ELF-1 (cell line): ENCODE results near the gene TEP1.
"Not testable (repeated sequence)": the region's sequence is repeated elsewhere in the genome, so short reads cannot be mapped to it uniquely, and the experiment has no call there.

ENCODE experiments used
- DNase-seq: peaks from one replicate; pipeline ENCODE4 v3.0.0-alpha.2; 2016; ENCODE audit warnings: low read depth, low spot score

TEP1 gene

DNA sequence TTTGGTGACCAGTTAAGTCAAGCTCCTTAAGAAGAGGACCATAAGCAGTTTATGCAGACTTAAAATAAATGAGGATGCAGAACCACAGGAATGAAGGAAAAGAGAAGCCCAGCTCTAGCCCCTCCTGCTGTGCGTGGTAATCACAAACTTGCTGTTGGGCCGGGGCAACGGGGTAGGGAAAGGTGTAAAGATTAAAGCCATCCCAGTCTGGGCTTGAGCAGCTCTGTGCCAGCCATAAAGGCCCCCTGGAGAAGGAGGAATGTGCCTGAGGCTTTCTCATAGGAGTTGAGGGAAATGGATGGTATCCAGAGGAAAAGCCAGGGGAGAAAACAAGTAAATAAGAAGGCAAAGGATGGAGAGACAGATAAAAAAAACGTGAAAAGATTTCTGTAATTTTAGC is 25.1 kb downstream of the TEP1 start:
- peak; percentile 84 for DNase-seq

DNA sequence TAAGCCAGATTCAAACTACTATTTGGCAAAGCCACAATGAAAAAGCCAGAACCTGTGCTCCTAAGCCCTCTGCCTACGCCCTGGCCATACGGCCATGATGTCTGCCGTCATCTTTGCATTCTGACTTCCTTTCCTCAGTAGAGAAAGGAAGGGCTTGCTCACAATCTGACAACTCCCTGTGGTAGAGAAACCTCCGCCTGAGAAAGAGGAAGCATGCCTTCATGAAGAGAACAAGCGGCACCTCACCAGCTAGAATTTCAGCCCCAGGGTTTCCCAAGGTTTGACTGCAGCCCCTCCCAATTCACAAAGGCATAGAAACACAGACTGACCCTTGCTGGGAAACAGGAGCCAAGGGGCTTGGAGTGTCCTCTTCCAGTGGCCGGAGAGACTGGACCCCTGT is 25.7 kb downstream of the TEP1 start:
- DNase-seq: peak; percentile 85

DNA sequence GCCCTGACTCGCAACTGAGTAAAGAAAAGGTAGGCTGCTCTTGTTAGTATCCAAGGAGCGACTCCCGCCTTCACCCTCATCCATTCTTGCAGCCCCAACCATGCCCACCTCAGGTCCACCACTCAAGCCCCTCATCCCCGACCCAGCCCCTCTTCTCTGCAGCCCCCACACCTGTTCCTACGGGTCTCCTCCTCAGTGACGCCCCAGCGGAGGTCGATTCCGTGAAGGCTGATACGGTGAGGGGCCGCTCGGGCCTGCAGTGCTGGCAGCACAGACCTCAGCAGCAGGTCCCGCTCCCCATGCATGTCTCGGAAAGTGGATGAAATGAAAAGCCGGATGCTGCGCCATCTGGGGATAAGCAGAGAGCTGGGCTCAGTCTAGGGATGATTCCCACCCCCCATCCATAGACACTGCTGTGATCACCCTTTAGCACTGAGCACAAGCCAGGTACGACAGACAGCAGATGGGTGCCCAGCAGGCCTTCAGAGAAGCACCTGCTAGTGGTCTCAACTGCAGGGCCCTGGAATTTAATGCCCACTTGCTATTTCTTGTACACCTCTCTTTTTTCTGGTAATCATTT is 26.9 kb downstream of the TEP1 start:
- DNase-seq: no peak

DNA sequence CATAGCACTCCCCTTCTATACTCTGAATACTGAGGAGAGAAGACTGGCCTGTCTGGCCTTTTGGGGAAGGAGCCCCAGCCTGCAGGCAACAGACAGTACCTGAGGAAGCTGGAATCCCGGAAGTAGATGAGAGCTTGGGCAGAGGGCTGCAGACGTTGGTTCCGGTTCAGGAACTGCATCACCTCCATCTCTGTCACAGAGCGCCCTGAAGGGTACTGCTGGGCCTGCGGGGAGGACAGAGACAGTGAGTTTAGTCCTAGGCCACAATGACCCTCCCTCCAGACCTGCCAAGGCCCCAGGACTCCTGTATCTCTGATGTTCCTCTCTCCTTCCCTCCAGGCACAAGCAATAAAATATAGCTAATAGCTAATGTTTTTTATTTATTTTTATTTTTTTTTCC is 28.4 kb downstream of the TEP1 start:
- no peak for DNase-seq

DNA sequence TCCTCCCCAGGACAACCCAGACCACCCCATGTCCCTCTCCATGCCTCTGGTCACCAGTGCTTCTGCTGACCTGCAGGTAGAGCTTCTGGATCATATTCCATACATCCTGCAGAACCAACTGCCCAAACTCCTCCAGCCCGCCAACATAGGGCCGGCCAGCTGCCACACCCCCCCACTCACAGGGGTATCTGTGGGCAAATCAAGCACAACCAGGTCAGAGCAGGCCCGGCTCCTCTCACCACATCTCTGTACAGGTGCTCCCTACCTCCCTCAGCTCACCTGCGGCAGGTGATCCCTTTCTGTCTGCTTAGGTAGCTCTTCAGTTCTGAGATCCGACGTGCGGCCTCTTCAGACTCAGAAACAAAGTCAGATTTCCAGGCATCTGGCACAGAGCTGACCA is 29.0 kb downstream of the TEP1 start:
- no peak for DNase-seq

DNA sequence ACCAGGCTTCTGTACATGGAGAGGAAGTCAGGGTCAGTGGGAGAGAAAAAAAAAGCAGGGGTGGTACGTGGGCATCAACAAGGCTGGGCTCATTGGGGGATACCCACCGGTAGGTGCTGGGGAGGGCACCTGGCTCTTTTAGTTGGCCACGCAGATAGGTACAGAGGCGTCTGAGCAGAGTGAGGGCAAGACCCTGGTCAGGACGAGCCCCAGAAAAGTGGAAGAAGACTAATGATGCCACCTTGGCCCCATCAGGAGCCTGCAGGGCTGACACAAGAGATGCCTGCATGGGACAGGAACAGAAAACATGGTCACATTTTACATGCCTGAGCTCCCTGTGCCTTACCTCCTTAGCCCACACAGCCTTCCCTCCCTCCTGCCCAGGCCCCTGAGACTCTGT is 29.7 kb downstream of the TEP1 start:
- DNase-seq: no peak

DNA sequence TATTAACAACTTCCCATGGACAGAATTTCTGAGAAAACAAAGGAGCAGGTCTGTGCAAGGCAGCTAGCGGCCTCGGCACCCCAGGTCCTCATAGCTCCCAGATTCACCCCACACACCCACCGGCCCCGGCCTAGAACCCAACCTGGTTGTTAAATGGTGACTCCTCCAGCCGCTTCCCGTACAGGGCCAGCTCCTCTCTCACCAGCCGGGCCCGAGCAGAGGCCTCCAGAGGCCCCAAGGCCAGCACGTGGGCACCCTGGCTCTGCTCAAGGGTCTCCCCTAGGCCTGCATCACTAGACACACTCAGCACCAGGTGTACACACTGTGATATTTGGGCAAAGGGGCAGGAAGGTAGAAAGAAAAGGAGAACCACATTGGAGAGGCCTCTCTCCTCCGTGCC is 30.3 kb downstream of the TEP1 start:
- no peak for DNase-seq

DNA sequence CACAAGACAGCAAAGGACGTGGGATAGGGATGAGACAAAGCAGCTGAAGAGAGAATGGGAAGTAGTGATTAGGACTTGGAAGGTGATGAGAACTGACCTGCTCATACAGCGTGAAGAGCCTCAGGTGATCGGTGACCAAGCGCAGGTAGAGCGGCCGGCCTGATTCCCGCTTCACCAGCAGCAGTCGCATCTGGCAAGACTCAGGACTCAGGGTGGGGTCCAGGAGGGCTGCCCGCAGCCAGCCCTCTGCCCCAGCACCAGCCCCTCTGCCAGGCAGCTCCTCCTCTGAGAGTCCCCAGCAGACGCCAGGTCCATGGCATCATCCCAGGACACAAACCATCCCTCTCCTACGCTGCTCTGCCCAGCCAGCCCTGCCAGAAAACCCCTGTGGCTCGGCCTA is 30.8 kb downstream of the TEP1 start:
- no peak for DNase-seq

DNA sequence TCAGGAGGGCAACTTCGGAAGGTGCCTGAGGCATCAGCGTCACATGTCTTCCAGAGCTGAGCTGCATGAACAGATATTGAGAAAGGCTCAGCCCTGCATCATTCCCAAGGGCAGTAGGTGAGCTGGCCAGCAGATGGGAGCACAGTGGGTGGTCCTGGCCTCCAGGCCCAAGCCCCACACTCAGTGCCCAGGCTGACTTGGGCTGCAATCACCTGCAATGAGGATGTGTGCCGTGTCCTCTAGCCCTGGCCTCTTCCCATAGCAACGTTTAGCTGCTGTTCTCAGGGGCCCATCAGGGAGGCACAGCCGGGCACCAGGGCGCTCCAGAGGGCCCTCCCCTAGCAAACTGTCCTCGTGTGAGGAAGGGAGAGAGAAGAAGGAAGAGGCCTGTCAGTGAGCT is 32.0 kb downstream of the TEP1 start:
- no peak for DNase-seq

DNA sequence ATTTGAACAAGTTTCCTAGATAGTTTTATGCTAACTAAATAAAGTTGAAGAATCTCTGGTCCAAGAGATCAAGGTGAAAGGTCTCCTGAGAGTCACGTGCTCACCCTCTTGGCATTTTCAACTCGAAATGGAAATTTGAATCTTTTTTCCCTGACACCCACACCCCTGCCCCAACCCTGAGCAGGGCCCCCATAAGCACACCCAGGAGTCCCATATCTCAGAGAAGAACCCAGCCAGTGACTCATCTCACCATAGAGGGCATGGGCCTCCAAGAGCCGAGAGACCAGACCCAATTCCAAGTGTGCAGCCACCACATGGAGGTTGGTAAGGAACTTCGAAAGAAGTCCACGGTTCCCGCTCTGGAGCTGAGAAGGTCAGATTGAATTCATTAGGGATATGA is 32.6 kb downstream of the TEP1 start:
- no peak for DNase-seq

DNA sequence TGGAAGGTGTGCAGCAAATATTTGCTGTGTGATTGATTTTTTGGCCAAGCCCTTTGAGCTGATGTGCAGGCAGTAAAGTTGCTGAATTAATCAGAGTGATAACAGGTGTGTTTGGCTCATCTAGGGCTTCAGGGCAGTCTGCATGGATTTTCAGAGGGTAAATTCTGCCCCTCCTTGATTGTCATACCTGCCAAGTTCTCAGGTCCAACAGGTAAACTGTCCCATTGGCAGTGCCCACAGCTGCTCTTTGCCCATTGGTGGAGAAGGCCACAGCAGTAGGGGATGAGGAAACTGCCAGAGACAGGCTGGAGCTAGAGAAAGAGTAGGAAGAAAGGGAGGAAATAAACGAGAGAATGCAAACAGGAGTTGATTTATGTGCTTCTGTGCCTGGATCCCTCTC is 33.6 kb downstream of the TEP1 start:
- DNase-seq: no peak

DNA sequence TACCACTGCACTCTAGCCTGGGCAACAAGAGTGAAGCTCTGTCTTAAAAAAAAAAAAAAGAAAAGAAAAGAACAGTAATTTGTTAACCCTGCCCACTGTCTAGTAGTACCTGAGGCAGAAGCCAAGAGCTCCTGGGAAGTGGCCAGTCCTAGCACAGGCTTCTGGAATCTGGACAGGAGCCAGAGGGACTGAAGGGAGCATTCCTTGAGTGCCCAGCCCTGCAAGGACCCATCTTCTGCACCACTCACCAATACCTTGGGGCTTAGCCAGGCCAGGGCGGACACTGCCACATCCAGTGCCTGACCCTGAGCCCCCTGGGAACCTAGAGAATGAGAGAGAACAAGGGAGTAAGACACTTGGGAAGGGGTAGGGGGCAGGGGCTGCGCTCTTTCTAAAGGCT is 36.1 kb downstream of the TEP1 start:
- DNase-seq: no peak

DNA sequence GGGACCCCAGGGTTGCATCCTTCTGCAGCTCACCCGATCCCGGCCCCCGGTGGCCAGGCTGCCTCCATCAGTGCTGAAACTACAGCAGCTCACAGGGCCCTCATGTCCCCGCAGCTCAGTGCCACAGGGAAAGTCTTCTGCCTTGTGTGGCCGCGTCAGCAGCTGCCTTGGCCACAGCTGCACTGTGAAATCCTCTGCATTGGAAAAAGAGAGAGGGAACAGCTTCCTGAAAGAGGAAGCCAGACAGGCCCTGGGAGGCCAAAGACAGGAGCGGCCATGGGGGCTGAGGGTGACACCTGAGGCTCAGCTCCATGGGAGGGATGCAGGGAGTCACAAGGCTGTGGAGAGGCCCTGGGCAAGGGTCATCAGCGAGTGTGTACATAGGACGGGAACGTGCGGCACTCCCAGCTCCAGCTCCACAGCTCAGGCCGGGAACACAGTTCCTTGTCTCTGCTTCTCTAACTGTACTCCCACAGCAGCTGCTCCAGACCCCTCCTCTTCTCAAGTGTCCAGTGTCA is 37.2 kb downstream of the TEP1 start:
- DNase-seq: no peak

DNA sequence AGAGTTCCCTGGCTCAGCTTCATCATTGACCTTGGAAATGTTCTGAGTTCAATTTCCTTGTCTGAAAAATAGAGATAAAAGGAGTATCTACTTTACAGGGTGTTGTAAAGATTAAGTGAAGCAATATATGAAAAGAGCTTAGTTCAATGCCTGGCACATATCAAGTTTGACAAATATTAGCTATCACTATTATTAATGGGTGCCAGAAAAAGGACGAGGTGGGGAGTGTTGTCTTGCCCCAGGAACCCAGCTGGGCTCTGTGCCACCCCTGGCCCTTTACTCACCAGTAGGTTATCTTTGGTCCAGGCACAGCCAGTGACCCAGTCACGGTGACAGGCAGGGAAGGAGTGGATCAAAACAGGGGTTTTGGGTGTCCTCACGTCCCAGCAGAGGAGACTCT is 37.8 kb downstream of the TEP1 start:
- no peak for DNase-seq

DNA sequence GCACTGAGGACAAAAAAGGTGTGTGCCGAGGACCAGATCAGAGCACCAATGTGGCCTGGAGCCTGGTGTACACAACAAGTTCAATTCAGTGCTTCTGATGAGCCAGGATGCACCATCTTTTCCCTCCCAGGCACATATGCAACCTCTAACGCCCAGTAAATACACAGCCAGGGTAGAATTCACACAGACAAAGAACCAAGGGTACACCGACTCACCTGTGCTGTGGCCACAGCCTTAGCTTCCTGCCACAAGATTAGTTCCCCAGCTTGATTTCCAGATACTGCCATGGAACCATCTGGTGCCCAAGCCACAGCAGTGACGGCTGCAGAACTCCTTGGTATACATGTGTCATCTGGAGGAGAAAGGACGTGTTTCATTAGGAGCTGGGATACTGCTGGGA is 40.5 kb downstream of the TEP1 start:
- DNase-seq: no peak

DNA sequence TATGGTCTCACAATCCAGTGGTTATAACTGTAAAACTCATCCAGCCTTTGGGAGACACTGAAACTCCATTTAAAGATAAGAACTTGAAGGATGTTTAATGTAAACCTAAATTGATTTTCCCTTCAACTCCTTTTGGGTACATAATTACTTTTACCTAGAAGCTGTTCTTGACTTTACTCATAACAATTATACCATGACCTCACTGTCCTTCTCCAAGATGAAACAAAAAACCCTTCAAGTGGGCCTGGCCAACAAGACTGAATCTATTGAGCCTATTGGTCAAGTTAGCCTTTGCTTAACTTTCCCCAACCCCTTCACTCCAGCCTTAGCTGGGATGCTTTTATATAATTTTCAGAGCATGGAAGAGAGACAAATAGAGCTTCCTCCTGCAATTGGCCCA is 47.4 kb downstream of the TEP1 start:
- DNase-seq: no peak

DNA sequence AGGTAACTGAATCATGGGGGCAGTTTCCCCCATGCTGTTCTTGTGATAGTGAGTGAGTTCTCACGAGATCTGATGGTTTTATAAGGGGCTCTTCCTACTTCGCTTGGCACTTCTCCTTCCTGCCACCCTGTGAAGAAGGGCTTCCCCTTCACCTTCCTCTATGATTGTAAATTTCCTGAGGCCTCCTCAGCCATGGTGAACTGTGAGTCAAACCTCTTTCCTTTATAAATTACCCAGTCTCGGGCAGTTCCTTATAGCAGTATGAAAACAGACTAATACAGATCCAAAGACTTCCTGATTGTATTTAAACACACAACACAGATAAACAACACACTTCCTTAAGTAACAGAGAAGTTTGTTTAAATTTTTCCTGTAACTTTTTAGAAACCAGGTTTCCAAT is 54.8 kb downstream of the TEP1 start:
- not testable (repeated sequence) for DNase-seq

DNA sequence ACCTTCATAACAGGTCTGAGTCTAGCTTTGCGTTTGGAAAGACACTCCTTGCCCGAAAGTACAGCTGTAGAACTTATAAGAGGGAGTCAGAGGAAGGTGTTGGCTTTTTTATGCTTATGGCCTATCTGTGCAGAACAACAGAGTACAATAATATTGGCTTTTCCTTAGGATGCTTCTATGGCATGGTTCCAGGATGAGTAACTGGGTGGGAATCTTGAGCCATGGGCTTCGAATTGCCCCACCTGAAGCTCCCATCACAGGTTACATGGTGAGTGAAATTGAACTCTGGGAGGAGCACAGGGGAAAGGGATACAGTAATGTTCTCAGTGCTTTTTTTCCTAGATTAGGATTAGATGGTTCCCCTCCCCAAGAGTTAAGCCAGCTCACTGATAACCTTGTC is 56.9 kb downstream of the TEP1 start:
- no peak for DNase-seq

DNA sequence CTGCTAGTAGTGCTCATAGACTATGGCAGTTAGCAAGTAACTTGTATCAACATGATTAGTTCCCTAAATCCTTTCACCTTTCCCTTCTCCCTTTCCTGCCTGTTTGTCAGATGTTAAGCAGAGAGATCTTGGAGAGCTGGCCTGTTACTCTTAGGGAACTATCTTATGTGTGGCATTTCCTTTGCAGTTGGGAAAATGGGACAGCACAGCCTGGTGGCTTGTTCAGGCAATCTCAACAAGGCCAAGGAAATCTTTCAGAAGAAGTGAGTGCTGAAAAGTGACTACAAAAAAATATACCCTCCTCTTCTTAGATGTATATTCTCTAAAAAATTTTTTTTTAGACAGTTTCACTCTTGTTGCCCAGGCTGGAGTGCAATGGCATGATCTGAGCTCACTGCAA is 62.4 kb downstream of the TEP1 start:
- no peak for DNase-seq

DNA sequence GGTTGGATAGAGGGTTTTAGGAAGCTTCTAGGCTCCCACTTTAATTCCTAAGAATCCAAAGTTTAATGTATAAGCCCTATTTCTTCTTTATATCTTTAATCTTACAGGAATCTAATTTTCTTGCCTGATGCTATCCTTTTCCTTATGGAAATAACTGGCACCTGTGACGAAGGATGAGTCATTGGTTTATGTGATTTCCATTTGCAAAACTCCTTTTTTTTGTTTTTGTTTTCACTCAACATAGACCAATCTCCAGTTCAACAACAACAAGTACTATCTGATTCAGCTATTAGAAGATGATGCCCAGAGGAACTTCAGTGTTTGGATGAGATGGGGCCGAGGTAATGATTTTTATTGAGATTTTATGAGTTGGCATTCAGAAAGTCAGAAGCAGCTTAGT is 63.0 kb downstream of the TEP1 start:
- DNase-seq: no peak

DNA sequence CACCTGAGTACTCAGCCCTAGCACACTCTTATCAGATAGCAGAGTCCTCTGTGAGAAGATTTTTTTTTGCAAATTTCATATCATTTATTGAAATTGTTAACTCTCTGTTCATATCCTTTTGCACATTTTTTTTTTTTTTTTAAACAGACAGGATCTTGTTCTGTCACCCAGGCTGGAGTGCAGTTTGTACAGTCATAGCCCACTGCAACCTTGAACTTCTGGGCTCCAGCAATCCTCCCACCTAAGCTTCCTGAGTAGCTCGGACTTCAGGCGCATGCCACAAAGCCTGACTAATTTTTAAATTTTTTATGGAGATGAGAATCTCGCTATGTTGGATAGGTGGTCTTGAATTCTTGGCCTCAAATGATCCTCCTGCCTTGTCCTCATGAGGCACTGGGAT is 65.6 kb downstream of the TEP1 start:
- no peak for DNase-seq

DNA sequence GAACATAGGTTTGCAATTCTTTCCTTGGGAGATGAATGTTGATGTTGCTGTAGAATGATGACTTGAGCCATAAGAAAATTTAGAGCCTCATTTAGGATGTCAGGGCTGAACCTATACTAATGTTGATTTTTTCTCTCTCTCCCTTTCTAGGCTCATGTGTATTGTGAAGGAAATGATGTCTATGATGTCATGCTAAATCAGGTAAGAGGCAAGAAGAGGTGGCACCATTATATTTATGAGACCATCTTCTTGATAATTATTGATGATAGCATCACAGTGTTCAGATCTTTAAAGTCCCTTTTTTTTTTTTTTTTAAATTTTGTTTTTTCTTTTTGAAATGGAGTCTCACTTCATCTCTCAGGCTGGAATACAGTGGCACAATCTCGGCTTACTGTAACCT is 66.6 kb downstream of the TEP1 start:
- no peak for DNase-seq

DNA sequence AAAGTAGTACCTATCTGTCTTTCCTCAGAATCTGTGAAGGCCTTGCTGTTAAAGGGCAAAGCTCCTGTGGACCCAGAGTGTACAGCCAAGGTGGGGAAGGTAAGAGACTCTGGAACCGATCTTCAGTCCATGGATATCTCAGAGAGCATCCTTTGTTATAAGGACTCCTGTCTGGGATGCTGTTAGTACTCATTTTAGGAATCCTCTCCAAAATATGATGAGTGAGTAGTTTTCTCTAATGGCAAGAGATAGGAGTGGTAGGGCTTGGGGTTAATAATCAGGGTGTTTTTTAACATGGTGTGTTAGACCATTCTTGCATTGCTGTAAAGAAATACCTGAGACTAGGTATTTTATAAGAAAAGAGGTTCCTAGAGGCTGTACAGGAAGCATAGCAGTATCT is 67.9 kb downstream of the TEP1 start:
- DNase-seq: no peak

DNA sequence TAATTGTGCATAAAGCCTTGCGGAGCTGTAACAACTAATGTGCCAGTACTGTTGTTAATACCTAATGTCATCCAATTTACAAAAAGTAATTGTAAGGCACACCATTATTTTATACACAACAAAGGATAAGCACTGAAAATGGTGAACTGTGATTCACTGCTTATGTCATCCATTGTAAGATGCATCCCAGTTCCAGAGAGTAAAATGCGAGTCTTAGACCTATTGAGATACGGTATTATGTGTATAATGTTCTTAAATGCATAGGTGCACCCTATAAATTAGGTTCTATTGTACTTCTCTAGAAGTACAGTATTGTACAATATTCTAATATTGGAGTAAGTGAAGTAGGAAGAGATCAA is 69.5 kb downstream of the TEP1 start:
- no peak for DNase-seq
